Endothelial cell of umbilical vein (primary cell): ENCODE measurements around the gene KRTAP13-4. TPM values are rescaled to one million over a fixed set of nuclear protein-coding genes. Genes with fewer than 3 reads are reported as not detected.

ENCODE experiments used
- BruUV-seq: library from RNA; stranded (reverse); fragments of 400-500 nt; replicated peaks from 2 replicates; lab custom pipeline; 2021; lab: Mats Ljungman, UMichigan
- CTCF ChIA-PET: fragments of 300-600, 350-600 bp; sonication (Branson Sonifier 250); formaldehyde crosslinking; loops from one replicate; lab custom pipeline; 2021; ENCODE audit warnings: antibody characterized with exemption, inconsistent platforms; lab: Charles Lee
- POLR2A ChIA-PET: fragments of 300-600, 350-600 bp; sonication (Branson Sonifier 250); formaldehyde crosslinking; loops from one replicate; lab custom pipeline; 2021; ENCODE audit warnings: antibody characterized with exemption, inconsistent platforms; lab: Charles Lee
- DNase-seq: peaks from one replicate; pipeline ENCODE4 v3.0.0-alpha.2; 2011; ENCODE audit warnings: low read depth, low spot score
- FAIRE-seq: peaks from 2 replicates; lab custom pipeline; 2011; peaks lifted over from hg19 to GRCh38; lab: Jason Lieb, UNC
- H2AFZ ChIP-seq: 2 replicates; pipeline ENCODE4 v1.6.0; 2012; ENCODE audit warnings: low read depth, low read length, control low read depth, inconsistent platforms
- H3K27ac ChIP-seq: 2 replicates; pipeline ENCODE4 v1.5.1; 2011; ENCODE audit warnings: low read depth, mild to moderate bottlenecking, control low read depth, low read length, moderate library complexity; ENCODE audit not compliant: insufficient read depth
- H3K27me3 ChIP-seq, 2 experiments: 2 replicates each; pipeline versions ENCODE4 v1.6.0 to v1.6.1; 2011; ENCODE audit warnings: low read length in 2 of 2, mixed read lengths in 1 of 2; ENCODE audit not compliant: control insufficient read depth in 2 of 2, insufficient read depth in 2 of 2
- H3K36me3 ChIP-seq, 2 experiments: 2 replicates in 1 of 2; 3 replicates in 1 of 2; pipeline ENCODE4 v1.5.1; 2011; ENCODE audit warnings: low read length in 2 of 2, mild to moderate bottlenecking in 1 of 2, moderate library complexity in 1 of 2; ENCODE audit not compliant: control insufficient read depth in 2 of 2, insufficient read depth in 2 of 2; ENCODE audit errors: extremely low read depth in 1 of 2
- H3K4me1 ChIP-seq: 3 replicates; pipeline ENCODE4 v1.5.1; 2011; ENCODE audit warnings: mild to moderate bottlenecking, low read length; ENCODE audit not compliant: control insufficient read depth, insufficient read depth; ENCODE audit errors: extremely low read depth
- H3K4me2 ChIP-seq: 2 replicates; pipeline ENCODE4 v1.6.1; 2011; ENCODE audit warnings: low read length, control low read depth, mixed read lengths; ENCODE audit not compliant: insufficient read depth
- H3K4me3 ChIP-seq, 3 experiments: fragments of 200-600 bp in 1 of 3; sonication (generic), shearing (Covaris generic) in 1 of 3; replicated peaks in 1 of 3; 2 replicates each; pipeline ENCODE4 v1.5.1; 2011 to 2016; ENCODE audit warnings: control low read depth in 3 of 3, low read length in 3 of 3, mild to moderate bottlenecking in 2 of 3, inconsistent platforms in 1 of 3, low read depth in 1 of 3, moderate library complexity in 1 of 3; ENCODE audit not compliant: insufficient read depth in 1 of 3
- H3K79me2 ChIP-seq: 2 replicates; pipeline ENCODE4 v1.6.0; 2012; ENCODE audit warnings: low read length, inconsistent platforms; ENCODE audit not compliant: control insufficient read depth, insufficient read depth
- H3K9ac ChIP-seq: replicated peaks from 2 replicates; pipeline ENCODE3; 2011; ENCODE audit warnings: low read length, control low read depth; ENCODE audit not compliant: insufficient read depth; ENCODE audit errors: extremely low read depth
- H3K9me1 ChIP-seq: replicated peaks from 3 replicates; pipeline ENCODE4 v1.6.0; 2011; ENCODE audit warnings: mild to moderate bottlenecking, low read length; ENCODE audit not compliant: control insufficient read depth, insufficient read depth; ENCODE audit errors: extremely low read depth
- H3K9me3 ChIP-seq: replicated peaks from 2 replicates; pipeline ENCODE4 v1.5.1; 2012; ENCODE audit warnings: low read length, inconsistent platforms; ENCODE audit not compliant: control insufficient read depth, insufficient read depth
- H4K20me1 ChIP-seq: replicated peaks from 2 replicates; pipeline ENCODE3; 2011; ENCODE audit warnings: mild to moderate bottlenecking, low read length; ENCODE audit not compliant: control insufficient read depth, insufficient read depth; ENCODE audit errors: extremely low read depth
- CTCF ChIP-seq, 2 donors: IDR thresholded peaks; 1 replicate in 1 of 2; 2 replicates in 1 of 2; pipeline ENCODE4 v1.5.1; 2011; ENCODE audit warnings: low read length in 2 of 2, mild to moderate bottlenecking in 2 of 2, moderate library complexity in 2 of 2, control low read depth in 1 of 2, inconsistent platforms in 1 of 2, low read depth in 1 of 2; ENCODE audit not compliant: insufficient read depth in 1 of 2; ENCODE audit errors: extremely low read depth in 1 of 2
- EZH2 ChIP-seq: IDR thresholded peaks from 2 replicates; pipeline ENCODE4 v1.6.1; 2012; ENCODE audit warnings: borderline replicate concordance, low read depth, mild to moderate bottlenecking, moderate library complexity, low read length, inconsistent platforms; ENCODE audit not compliant: severe bottlenecking
- FOS ChIP-seq: IDR thresholded peaks from 2 replicates; pipeline ENCODE4 v1.6.1; 2011; ENCODE audit warnings: mild to moderate bottlenecking, low read length, moderate library complexity, borderline replicate concordance; ENCODE audit not compliant: insufficient read depth
- GATA2 ChIP-seq: IDR thresholded peaks from 2 replicates; pipeline ENCODE4 v1.7.0; 2011; ENCODE audit warnings: low read depth, mild to moderate bottlenecking, moderate library complexity, mixed read lengths, low read length; ENCODE audit not compliant: insufficient read length, insufficient read depth
- JUN ChIP-seq: IDR thresholded peaks from 2 replicates; pipeline ENCODE4 v1.6.1; 2011; ENCODE audit warnings: borderline replicate concordance, low read depth; ENCODE audit not compliant: insufficient read length, insufficient read depth
- MYC ChIP-seq: IDR thresholded peaks from one replicate; pipeline ENCODE4 v1.6.1; 2011; ENCODE audit warnings: mild to moderate bottlenecking, low read depth, low read length
- POLR2A ChIP-seq: IDR thresholded peaks from 2 replicates; pipeline ENCODE4 v1.6.1; 2012; ENCODE audit warnings: low read depth, mild to moderate bottlenecking, control low read depth, low read length
- POLR2AphosphoS5 ChIP-seq: IDR thresholded peaks from 2 replicates; pipeline ENCODE4 v1.6.1; 2012; ENCODE audit warnings: low read depth, mild to moderate bottlenecking, control low read depth, low read length, moderate library complexity; ENCODE audit not compliant: insufficient read depth
- dilution Hi-C: fragments of 300-500 bp; cut with MboI; formaldehyde crosslinking; loops from one replicate; pipeline ENCODE4 v1.15.0; 2019; ENCODE audit warnings: low sequenced_read_pairs; ENCODE audit not compliant: extremely low pct_ligation_motif_present
- intact Hi-C: fragments of 100-400 bp; cut with micrococcal nuclease; formaldehyde crosslinking; loops from one replicate; pipeline ENCODE4 v1.10.0; 2022
- polyA plus RNA-seq, 4 experiments: library from polyadenylated mRNA; depleted of rRNA in 3 of 4; stranded (reverse) in 3 of 4; unstranded in 1 of 4; fragments of >200 nt; gene quantifications; 2 replicates each; pipeline versions ENCODE4 v1.2.1 to v1.2.3, GENCODE V29; 2011 to 2012; ENCODE audit warnings: missing spikeins in 1 of 4
- total RNA-seq: library from RNA; stranded (reverse); gene quantifications from 2 replicates; pipeline ENCODE4 v1.2.3, GENCODE V29; 2021
- TF ChIP-seq, protein P1 (sequence below): IDR thresholded peaks from 2 replicates; pipeline ENCODE4 v1.6.1; 2011; ENCODE audit not compliant: insufficient read depth, insufficient read length

KRTAP13-4 gene
- total and polyA plus RNA-seq, 2 donors (not counting 3 experiments of a cell fraction or from before 2014, with no cell fraction given), result not detected

GRCh38 chr21:30395731-30396130 lies 34.3 kb upstream of the KRTAP13-4 start, which contains the start of gene KRTAP13-1:
KRTAP13-1 (plus strand) TSS chr21:30396031; CDS start chr21:30396087, 56 bp downstream.
- no peak within 1 kb of the TSS for H2AFZ ChIP-seq
- BruUV-seq, result no TSS peak
- H3K79me2 ChIP-seq, result no peaks in the 10 kb centered on the region
- ChIA-PET CTCF (no interaction called here), POLR2A (no interaction called here)
- H3K27ac ChIP-seq, result no peak within 1 kb of the TSS
- FAIRE-seq (no peak), DNase-seq (no peak)
- no peaks in the 10 kb centered on the region for H3K4me1 ChIP-seq
- H3K4me2 ChIP-seq, result no peak within 1 kb of the TSS
- H3K9me1 ChIP-seq, result no peaks in the 10 kb centered on the region
- H3K4me3 ChIP-seq, result no peak within 1 kb of the TSS
- H3K36me3 ChIP-seq, result no peaks in the 10 kb centered on the region
- peaks cover 6% of the 10 kb centered on the region for H3K9me3 ChIP-seq
- no peak within 1 kb of the TSS for H3K9ac ChIP-seq
- dilution Hi-C loops, result no loop called here
- no peaks in the 10 kb centered on the region for H4K20me1 ChIP-seq
- intact Hi-C loops, result no loop called here
- H3K27me3 ChIP-seq, result no peaks in the 10 kb centered on the region
- TF ChIP-seq FOS (no peak), POLR2A (no peak), CTCF (IDR thresholded peaks at IDR 0.05; ENCODE audit: extremely low read depth in 1 of 2, insufficient read depth in 1 of 2, low read depth in 1 of 2, low read length in 2 of 2) (no peak), POLR2AphosphoS5 (no peak), JUN (no peak), MYC (no peak), EZH2 (no peak), GATA2 (no peak)
- TF ChIP-seq, protein P1, sequence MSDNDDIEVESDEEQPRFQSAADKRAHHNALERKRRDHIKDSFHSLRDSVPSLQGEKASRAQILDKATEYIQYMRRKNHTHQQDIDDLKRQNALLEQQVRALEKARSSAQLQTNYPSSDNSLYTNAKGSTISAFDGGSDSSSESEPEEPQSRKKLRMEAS, result no peak
